Measurements from ENCODE around the gene MCRIP2.
"Not testable (repeated sequence)": the region's sequence is repeated elsewhere in the genome, so short reads cannot be mapped to it uniquely, and the experiment has no call there.

MCRIP2 gene

DNA sequence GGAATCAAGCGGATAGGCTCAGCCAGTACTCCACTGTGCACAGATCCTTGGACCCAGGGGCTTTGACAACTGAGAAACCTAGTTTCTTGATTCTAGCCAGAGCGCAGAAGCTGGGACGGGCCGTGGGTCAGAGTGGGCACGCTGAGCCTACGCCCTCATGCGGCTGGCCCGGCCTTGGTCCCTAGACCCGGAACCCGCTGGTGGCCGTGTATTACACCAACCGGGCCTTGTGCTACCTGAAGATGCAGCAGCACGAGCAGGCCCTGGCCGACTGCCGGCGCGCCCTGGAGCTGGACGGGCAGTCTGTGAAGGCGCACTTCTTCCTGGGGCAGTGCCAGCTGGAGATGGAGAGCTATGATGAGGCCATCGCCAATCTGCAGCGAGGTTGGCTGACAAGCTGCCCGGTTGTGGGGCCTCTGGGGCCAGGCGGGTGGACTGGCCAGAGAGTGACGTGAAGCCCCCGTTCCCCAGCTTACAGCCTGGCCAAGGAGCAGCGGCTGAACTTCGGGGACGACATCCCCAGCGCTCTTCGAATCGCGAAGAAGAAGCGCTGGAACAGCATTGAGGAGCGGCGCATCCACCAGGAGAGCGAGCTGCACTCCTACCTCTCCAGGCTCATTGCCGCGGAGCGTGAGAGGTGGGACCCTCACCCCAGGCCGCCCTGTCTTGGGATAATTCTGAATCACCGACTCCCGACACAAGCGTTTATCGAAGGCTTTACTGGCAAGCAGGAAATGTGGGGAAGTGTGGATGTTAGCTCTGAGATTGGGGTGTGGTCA is 39.5 kb downstream of the MCRIP2 start:
- DNase-seq (ENCODE audit: low read depth in 2 of 2), result no peak

DNA sequence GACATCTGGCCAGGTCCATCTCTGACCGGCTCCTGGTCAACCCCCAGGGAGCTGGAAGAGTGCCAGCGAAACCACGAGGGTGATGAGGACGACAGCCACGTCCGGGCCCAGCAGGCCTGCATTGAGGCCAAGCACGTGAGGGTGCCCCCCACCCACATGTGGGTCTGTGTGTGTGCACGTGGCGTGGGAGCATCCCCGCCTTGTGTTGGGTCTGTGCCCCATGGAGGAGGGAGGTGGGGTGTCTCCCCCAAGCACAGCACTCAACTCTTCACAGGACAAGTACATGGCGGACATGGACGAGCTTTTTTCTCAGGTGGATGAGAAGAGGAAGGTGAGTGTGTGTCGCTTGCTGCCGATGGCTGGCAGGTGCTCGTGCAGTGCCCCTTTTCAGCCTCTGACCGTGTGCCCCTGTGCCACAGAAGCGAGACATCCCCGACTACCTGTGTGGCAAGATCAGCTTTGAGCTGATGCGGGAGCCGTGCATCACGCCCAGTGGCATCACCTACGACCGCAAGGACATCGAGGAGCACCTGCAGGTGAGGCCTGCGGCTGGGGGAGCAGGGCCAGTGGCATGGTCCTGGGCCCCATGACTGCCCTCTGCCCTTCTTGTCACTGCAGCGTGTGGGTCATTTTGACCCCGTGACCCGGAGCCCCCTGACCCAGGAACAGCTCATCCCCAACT is 40.3 kb downstream of the MCRIP2 start:
- no peak for DNase-seq (ENCODE audit: low read depth in 2 of 2)

DNA sequence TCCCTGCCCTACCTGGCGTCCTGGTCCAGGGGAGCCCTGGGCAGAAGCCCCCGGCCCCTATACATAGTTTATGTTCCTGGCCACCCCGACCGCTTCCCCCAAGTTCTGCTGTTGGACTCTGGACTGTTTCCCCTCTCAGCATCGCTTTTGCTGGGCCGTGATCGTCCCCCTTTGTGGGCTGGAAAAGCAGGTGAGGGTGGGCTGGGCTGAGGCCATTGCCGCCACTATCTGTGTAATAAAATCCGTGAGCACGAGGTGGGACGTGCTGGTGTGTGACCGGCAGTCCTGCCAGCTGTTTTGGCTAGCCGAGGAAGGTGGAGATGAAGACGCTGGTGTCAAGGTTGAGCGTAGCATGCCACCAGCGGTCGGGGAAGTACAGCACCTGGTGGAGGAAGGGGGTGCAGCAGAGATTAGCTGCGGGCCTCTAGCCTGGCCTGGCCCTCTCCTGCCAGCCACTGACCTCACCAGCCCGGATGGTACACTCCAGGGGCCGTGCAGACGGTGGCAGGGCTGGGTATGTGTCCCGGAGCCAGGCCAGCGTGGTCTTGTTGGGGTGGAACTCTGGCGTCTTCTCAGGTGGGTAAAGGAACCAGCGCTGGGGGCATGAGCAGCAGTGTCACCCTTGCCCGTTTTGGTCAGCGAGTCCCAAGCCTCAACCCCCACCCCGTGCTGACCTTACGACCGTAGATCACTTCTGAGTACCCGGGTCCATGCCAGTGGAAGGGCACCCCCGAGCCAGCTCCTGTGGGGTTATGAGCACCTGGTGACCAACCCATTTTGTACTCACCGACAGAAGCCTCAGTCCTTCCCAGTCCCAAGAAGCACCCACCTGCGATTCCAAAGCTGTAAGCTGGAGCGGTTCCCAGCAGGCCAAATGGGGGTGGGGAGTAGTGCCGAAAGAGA is 41.1 kb downstream of the MCRIP2 start:
- DNase-seq (ENCODE audit: low read depth in 2 of 2), result no peak

- no peak for DNase-seq (ENCODE audit: low read depth in 2 of 2)
Observed at GRCh38 chr16:683396-684070, 41.9 kb downstream of the MCRIP2 start.

GRCh38 chr16:684071-684794 is 42.6 kb downstream of the MCRIP2 start, which contains the start of gene JMJD8:
TSS of gene JMJD8 (minus strand) at chr16:684334. CDS start at chr16:684319, 15 bp downstream.
- DNase-seq (ENCODE audit: low read depth in 2 of 2), result peak; percentile 91 to 94

GRCh38 chr16:684961-685696 is 43.5 kb downstream of the MCRIP2 start:
- no peak for DNase-seq (ENCODE audit: low read depth in 2 of 2)

- no peak for DNase-seq (ENCODE audit: low read depth in 2 of 2)
Observed at GRCh38 chr16:685967-686366, 44.3 kb downstream of the MCRIP2 start.

GRCh38 chr16:686459-687260 is 45.0 kb downstream of the MCRIP2 start:
- no peak for DNase-seq (ENCODE audit: low read depth in 2 of 2)

GRCh38 chr16:687499-687898 is 45.9 kb downstream of the MCRIP2 start:
- DNase-seq (ENCODE audit: low read depth in 2 of 2), result no peak

GRCh38 chr16:689175-689897 is 47.7 kb downstream of the MCRIP2 start:
- DNase-seq (ENCODE audit: low read depth in 2 of 2), result no peak

GRCh38 chr16:691242-691641 is 49.6 kb downstream of the MCRIP2 start:
- DNase-seq (ENCODE audit: low read depth in 2 of 2), result not testable (repeated sequence)

- no peak for DNase-seq (ENCODE audit: low read depth in 2 of 2)
Observed at GRCh38 chr16:692356-693108, 50.9 kb downstream of the MCRIP2 start.

GRCh38 chr16:693364-693763 is 51.7 kb downstream of the MCRIP2 start:
- no peak for DNase-seq (ENCODE audit: low read depth in 2 of 2)

DNA sequence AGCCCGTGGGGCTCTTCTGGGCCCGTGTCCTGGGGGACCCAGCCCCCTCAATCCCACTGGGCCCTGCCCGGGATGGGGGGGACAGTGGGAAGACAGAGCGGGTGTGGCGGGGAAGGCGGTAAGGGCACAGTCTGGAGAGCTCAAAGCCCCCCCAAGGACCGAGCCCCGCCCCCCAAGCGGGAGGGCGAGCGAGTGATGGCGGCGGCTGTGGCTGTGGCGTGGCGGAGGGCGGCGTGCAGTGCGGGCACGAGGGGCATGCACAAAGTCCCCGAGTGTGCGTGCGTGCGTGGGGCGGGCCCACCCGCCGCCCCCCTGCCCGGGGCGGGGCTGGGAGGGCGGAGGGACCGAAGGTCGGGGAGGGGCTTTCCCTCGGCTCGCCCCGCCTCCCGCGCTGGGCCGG is 52.1 kb downstream of the MCRIP2 start:
- DNase-seq (ENCODE audit: low read depth in 2 of 2), result no peak

GRCh38 chr16:694187-694862 is 52.7 kb downstream of the MCRIP2 start:
- DNase-seq (ENCODE audit: low read depth in 2 of 2), result no peak

DNA sequence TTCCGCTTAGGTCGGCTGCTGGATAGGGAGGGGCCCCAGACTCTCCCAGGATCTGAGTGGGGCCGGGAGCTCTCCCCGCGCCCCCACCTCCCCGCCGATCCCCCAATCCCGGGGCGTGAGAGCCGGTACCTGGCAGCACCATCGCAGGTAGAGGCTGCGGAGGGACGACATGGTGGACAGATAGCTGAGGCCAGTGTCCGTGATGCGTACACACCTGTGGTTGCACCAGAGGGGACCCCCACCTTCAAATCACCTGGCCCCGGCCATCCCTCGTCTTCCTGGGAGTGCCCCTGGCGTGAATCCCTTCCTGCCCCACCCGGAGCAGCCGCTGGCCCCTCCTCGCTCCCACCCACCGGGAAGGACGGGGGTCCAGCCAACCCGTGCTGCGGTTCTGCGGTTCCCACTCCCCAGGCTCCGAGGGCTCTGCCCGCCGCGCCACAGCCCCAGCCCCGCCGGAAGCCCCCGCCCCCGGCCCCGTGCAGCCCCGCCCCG is 53.3 kb downstream of the MCRIP2 start:
- no peak for DNase-seq (ENCODE audit: low read depth in 2 of 2)

Measured in stimulated activated CD8-positive, alpha-beta memory T cell treated with anti-CD3 and anti-CD28 coated beads, Interleukin-15, amount 100 ng/mL, for 4 hours (primary cell).